ENCODE results near the gene AMPD3.

Gene AMPD3

DNA sequence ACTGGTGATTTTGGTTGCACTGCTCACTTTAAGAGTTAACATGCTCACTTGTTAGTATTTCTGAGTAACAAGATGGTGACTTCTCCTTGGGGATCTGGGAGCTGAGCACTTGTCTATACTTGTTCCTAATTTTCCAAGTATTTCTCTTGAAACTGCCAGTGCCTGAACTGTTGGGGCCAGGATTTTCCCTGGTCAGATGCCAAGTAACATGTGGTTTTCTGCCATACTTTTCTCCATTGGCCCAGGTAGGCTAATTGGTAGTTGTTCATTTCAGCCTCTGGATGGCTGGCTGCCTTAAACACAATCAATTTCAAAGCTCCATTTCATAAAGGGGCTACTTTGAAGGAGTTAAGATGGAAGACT, 50.9 kb downstream of the AMPD3 start:
- DNase-seq: peak; percentile 38

DNA sequence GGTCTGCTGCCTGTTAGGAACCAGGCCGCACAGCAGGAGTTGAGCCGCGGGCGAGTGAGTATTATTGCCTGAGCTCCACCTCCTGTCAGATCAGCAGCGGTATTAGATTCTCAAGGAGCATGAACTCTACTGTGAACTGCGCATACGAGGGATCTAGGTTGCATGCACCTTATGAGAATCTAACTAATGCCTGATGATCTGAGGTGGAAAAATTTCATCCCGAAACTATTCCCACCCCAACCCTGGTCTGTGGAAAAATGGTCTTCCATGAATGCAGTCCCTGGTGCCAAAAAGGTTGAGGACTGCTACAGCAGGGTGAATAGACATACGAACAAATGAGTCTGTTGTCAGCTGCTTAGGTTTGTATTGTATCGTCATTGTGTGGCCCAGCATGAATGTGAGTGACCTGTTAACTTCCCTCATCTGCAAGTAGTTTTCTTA, 56.1 kb downstream of the AMPD3 start:
- DNase-seq: no peak

DNA sequence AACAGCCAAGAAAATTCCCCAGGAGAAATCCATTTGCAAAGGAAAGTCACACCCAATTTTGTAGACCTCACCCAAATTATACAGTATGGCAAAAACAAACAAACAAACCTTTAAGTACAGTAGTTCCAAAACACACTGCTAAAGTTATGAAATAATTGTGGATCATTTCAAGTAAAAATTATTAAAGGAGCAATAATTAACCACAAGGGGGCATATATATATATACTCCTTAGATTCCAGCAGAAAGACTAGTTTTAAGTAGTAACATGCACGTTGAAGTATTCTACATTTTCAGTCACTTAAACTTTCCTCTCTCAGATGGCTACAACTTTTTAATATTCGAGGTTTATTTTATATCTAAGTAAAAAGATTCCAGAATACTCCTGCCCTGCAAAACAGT, 59.1 kb downstream of the AMPD3 start:
- DNase-seq: no peak

DNA sequence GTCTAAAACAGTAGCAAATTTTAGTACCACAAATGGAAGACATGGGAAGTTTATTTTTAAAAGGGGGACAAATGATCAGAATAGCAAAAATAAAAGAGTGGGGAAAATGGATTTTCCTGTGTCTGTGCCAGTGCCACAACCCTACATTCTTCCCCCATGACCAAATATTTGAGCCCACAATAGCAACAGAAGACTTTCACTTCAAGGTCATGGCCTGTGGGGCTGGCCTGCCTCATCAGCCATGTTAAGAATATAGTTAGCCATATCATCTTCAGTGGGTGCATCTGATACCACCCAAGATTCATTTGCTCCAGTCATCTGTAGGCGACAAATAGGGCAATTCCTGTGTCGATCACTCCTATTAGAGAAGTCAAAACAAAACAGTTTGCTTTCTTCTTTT, 59.6 kb downstream of the AMPD3 start:
- no peak for DNase-seq

DNA sequence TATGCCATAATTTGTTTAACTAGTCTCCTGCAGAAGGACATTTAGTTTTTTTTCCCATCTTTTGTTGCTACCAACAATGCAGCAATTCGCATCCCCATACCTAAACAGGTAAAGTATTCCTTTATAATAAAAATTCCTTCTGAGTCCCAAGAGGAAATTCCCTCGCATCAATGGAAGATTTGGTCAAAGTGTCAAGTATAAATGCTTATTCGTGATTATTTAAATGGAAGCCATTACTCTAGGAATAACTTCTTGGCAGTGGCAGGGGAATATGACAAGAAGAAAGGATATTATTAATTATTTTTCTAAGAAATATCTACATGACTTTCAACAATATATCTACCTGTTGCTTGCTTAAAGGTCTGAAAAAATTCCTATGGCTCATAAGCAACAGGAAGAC, 60.4 kb downstream of the AMPD3 start:
- no peak for DNase-seq

DNA sequence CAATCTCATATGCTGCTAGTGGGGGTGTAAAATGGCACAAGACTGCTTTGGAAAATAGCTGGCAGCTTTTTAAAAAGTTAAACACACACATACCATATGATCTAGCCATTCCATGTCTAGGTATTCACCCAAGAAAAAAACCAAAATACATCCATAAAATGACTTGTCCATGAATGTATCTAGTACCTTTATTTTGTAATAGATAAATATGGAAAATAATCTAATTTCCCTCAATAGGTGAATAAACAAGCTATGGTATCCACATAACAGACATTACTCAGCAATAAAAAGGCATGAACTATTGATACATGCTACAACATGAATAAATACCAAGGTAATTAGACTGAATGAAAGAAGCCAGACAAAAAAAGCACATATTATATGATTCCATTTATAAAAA, 63.1 kb downstream of the AMPD3 start:
- DNase-seq: no peak

DNA sequence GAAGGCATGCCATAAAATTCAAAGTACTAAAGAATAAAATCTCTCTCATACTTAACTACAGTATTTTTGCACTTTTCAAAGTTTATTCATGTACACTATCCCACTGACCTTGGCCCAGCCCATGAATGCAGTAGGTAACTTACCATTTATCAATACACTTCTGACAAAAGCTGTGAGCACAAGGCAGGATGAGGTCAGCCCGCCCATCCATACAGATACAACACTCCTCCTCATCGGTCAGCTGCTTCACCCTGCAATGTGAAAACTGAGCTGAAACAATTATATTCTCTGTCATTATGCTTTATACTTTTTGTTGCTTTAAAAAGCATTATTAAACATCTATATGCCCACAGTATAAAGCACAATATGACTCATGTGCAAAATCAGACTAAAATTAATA, 63.8 kb downstream of the AMPD3 start:
- no peak for DNase-seq

DNA sequence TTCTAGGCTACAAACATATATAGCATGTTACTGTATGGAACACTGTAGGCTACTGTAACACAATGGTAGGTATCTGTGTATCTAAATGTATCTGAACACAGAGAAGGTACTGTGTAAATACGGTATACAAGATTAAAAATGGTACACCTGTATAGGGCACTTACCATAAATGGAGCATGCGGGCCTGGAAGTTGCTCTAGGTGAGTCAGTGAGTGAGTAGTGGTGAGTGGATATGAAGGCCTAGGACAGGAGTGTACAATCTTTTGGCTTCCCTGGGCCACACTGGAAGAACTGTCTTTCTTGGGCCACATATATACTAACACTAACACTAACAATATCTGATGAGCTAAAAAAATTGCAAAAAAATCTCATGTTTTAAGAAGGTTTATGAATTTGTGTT, 64.6 kb downstream of the AMPD3 start:
- DNase-seq: no peak

DNA sequence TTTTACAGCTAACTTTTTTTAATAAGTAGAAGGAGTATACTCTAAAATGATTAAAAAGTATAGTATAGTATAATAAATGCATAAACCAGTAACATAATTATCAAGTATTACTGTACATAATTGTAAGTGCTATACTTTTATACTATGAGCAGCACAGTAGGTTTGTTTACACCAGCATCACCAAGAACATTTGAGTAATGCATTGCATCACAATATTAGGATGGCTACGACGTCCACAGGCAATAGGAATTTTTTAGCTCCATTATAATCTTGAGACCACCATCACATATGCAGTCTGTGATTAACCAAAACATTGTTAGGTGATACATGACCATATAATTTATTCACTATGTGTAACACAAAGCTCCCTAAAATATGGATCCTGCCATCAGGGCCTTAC, 65.5 kb downstream of the AMPD3 start:
- no peak for DNase-seq

DNA sequence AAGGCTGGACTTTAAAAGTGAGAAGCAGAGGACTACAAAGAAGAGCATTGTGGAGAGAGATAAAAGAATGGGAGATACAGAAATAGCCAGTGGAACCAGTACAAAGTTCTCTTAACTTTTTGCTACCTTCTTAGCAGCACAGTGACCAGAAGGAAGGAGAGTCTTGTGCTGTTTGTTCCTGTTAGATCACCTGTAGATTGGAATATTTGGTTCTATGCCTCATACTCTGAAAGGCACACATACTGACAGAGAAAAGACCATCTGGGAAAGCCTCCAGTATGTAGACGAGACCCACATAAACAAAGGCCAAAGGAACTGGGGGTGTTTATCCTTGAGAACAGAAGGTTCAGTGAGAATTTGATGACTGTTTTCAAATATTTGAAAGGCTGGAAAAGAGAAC, 67.2 kb downstream of the AMPD3 start:
- no peak for DNase-seq

DNA sequence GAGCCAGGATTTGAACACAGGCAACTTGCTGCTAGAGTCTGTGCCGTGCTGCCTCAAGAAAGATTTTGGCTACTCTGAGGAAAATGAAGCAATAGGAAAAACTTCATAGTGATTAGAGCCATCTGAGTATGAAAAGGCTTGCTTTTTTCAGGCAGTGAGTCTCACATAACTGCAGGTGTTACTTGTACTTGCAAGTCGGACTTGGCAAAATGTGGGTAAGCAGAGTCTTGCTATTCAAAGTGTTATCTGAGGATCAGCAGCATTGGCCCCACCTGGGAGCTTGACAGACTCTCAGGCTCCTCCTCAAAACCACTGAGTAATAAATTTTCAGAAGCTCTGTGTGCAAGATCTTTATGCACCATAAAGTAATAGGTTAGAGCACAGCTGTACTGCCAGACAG, 67.9 kb downstream of the AMPD3 start:
- no peak for DNase-seq

DNA sequence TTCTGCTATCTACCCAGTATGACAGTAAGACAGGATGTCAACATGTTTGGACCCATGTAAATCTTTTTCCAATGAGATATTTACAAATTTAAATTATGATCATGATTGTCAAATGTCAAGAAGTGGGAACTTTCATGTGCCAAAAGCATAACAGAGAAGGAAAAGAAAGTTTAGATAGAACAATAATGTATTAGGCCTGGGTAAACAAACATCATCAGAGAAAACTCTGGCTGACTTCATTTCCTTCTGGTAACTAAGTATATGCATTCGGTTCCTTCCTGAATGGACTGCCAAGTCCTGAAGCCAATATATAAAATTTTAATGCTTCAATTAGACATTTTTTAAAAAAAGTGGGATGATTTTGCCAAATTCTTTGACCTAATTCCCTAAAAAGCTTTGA, 69.4 kb downstream of the AMPD3 start:
- no peak for DNase-seq

DNA sequence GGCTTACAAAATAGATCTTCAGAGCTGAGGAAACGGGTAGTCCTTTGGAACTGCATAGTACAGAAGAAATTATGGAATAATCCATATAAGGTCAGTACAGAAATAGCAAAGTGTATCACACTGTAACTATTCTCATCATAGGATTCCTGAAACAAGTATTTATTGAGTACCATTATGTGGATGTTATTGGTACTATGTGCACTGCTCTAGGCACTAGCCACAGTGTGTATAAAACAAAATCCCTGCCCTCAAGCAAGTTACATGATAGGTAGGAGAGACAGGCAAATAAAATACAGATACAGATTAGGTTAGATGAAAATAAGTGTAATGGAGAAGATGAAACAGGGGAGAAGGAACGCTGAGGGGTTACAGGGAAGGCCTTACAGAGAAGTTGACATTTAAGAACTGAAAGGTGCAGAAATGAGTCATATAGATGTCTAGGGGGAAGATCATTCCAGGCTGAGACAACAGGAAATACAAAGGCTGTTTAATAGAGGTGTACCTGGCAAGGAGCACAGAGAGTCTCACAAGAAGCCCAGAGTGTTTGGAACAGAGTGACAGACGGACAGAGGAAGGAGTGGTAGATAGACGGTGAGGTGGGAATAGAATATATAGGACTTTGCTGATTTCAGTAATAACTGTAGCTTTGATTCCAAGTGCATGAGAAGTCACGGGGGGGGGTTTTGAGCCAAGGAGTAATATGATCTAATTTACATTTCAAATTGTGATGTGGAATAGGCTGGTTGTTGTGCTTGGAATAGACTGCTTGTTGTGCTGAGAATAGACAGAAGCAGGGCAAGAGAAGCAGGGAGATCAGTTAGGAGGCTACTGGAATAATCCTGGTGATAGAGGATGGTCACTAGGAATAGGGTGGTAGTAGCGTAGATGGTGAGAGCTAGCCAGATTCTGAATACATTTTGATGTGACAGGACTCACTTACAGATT, 72.2 kb downstream of the AMPD3 start:
- no peak for DNase-seq

DNA sequence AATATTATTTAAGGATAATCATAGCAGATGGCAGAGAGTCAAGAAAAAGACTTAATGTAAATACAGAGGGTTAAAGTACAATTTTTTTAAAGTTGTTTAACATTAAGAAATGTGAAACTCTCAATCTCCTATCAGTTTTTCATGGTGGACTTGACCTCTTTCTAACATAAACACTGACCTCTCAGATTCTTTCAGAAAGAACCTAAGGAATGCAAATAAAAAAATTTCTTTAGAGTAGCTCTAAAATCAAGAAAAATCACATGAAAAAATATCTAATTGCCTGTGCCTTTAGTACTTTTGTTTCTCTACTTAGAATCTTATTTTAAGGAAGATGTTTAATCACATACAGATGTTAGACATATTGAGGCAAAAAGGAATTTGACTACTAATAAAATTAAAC, 73.1 kb downstream of the AMPD3 start:
- DNase-seq: no peak

DNA sequence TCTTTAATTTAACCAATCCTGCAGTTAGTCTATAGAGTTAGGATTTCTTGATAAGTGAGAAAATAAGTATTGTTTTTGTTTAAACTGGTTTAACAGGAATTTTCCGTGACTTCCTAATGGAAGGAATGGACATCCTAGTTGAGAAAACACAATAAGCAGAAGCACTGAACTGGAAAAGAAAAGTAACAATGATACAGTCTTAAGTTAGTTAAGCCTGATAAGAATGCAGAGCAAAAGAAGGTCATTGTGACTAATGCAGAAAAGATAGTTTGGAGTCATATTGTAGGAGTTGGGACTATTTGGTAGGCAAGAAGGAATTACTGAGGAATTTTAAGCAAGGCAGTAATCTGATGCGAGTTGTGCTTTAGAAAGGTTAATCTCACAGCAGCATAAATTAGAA, 74.2 kb downstream of the AMPD3 start:
- DNase-seq: no peak

DNA sequence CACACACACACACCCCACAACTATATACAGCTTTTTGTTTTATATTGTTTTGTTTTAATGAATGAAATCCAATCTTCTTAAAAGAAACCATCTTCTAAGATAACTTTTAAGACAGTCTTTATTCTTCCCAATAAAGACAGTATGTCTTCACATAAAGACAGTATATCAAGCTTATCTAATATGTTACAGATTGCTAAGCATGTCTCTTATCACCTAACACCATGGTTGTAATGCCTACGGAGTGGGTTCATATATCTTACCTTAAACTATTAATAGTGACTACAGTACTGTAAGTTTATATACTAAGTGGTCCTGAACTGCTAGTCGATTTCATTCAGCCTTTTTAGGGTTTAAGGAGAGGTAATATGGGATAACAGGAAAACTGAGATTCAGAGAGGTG, 77.5 kb downstream of the AMPD3 start:
- DNase-seq: no peak

DNA sequence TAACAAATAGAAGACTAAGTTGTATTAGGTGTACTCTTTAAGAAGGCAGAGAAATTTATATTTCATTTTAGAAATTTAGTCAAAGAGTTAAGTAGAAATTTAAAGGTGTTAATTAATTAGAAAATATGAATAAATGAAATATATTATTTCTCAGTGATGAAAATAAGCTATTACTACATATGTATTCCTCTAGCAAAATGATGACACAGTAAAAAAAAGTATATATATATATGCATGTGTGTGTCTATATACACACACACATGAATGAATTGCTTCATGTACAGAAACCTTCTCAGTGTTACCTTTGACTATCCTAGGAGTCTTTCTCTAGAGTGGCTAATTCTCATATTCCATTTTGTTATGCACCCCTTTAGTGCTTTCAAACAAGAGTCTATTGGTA, 78.3 kb downstream of the AMPD3 start:
- DNase-seq: no peak

DNA sequence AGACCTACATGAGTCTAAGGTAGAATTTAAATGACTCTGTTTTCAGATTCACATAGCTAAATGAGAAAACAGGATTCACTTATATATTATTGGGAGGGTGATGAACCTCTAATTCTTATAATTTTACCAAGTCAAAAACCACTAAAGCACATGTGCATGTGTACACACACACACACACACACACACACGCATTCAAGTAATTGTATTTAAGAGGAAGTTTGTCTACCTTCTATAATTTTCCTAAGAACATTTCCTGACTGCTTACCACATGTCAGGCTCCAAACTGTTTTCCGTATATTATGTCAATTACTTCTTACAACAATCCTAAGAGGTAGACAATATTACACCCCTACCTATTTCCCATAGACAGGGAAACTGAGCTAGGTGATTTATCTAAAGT, 79.3 kb downstream of the AMPD3 start:
- no peak for DNase-seq

DNA sequence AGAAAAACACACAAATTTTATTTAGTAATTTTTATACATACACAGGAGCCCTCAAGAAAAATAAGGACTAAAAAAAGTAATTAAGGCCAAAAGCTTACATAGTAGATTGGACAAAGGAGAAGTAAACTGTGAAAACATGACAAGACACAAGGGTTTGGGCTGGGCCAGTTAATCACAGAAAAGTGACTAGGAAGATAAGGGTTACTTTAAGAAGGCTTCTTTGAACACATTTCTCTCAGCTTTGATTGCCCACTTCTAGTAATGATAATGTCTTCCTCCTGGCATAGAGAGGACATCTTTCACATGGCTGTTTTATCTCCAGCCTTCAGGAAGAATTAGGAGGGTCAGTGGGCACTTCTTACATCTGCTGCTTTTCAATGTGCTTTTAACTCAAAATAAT, 82.5 kb downstream of the AMPD3 start:
- DNase-seq: no peak

DNA sequence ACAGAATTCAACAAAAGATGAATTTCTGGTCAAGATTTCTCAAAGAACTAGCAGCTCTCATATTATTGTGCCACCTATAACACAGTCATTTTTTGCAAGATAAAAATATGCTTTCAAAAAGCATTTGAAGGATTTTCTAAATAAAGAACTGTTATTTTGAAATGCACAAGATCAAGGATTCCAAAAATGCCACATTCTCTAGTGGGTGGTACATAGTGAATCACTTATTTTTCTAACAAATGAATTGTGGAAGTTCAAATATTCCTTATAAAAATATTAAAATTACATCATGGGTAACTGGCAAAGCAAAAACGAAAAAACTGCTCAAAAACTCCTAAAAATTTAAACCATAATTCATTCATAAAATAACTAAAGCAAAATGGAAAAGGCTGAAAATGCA, 83.9 kb downstream of the AMPD3 start:
- DNase-seq: no peak

DNA sequence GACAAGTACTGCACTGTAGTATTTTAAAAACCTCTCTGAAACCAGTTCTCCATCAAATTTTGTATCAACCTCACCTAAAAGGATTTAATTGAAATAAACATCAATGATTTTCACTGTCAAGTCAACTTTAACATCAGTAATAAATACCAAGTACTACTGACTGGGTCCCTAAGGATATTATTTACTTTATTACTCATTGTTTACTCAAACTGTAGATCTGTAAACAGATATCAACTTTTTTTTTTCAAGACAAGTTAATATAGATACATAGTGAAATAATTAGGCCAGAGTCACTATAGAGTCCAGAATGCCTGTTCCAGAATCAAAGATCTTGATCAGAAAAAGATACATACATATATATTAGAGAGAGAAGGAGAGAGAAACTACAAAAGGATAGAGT, 84.3 kb downstream of the AMPD3 start:
- DNase-seq: no peak

DNA sequence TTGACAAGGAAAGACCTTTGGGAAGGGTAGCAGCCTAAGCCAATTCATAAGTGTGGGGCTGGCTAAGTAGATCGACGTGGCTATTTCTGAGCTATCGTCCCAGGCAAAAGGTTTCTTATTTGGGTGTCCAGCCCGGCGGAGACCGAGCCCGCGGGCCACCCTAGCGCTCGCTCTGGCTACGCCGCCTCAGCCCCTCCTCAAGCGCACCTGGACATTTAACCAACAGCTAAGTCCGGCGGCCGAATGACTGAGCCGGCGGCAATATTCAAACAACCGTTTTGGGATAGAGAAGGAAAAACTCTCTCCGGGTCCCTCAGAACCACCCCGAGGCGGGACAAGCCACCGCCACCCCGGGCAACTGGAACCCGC, 85.5 kb downstream of the AMPD3 start:
- no peak for DNase-seq

DNA sequence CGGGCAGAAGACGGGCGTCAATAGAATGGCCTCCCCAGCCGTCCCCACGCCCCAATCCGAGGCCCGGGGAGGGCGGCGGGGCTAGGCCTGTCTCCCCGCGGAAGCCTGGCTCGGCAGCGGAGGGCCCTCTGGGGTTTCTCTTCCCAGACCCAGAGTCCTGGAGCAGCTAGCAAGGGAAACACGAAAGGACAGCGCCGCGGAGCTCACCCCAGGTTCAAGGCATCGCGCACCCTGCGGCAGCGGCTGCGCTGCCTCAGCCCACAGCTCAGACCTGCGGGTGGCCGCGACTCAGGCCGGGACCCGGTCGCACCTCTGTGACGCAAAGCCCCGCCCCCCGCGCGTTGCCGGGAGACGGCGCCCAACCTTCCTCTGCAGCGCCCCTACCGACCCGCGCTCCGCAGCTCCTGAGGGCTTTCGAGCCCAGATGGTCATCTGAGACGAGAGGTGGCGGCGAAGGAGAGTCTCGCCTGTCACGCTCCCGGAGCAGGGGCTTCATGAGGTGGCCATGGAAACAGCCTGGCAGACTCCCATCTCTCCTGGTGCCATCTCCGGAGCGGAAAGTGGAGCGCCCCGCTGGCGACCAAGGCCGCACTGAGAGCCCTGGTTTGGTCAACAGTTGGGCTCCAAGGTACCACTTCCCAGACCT, 86.0 kb downstream of the AMPD3 start, which contains the start of gene RNF141:
Gene RNF141, minus strand, starts transcription at position 273 of the 646 bp plus-strand sequence. CDS start 7,029 bp downstream, outside the sequence.
- peak; percentile 85 for DNase-seq

DNA sequence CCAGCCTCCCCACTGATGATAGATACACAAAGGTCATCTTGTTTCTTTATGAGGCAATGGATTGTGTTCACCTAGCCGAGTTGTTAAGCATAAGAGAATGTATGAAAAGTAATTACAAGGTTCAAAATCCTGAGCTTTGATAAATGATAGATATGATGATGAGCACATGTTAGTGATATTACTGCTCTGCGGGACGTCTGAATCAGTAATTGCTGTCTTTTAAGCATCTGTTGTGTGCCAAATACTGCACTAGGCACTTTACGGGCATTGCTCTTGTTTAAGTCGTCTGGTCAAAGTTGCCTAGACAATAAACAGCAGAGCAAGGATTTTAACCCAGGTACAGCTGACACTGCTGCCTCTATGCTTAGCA, 86.5 kb downstream of the AMPD3 start:
- peak; percentile 28 for DNase-seq

DNA sequence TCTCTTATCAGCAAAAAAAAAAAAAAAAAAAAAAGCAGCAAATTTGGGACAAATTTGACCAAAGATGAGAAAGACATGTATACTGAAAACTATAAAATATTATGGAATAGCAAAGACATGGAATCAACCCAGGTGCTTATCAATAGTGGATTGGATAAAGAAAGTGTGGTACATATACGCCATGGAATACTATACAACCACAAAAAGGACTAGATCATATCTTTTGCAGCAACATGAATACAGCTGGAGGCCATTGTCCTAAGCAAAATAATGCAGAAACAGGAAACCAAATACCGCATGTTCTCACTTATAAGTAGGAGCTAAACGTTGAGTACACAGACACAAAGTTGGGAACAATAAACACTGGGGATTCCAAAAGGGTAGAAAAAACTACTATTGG, 87.7 kb downstream of the AMPD3 start:
- no peak for DNase-seq

Data from NCI-H2171 treated with DMSO at 0.1 percent for 48 hours (cell line).